ENCODE results near the gene CACNA1F. TPM values are rescaled to one million over a fixed set of nuclear protein-coding genes. Genes with fewer than 3 reads are reported as not detected.

CACNA1F gene
- total and polyA plus RNA-seq, 9 donors, result 0.01 to 0.09 (median 0.04) TPM; not detected in 4

DNA sequence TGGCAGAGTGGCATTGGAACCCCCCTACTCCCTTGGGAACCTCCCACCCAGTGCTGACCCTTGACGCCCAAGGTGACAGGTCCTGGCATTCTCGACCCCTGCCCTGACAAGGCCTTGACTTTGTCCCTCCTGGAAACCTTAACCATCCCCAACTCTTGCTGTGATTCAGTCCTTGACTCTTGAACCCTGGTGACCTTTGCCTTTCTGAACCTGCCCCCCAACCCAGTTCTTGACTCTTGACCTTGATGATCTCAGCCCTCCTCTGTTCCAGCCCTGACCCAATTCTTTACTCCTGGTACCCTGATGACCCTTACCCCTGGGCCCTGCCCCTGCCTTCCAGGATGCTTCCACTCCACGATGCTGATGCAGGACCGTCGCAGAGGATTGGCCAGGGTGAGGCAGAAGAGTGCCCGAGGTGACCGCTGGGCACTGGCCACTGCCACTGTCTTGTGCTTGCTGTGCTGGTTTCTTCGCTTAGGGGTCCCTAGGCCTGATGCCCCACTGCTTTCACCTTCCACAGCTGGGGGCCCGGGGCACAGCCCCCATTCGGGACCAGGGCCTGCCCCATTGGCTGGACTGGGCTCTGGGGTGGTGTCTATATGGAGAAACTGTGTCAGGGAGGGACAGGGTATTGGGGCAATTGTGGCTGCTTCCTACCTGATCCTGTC is 1.7 kb downstream of the CACNA1F start:
- DNase-seq, result no peak
- no peak overlapping the region for H3K27ac ChIP-seq (ENCODE audit: low read length)
- no peaks in the 10 kb centered on the region for H3K9me3 ChIP-seq (replicated peaks; ENCODE audit: control insufficient read depth, low read depth, low read length)
- peaks cover 7% of the 10 kb centered on the region for H3K4me1 ChIP-seq (ENCODE audit: control insufficient read depth, insufficient read depth, low read length)
- WGBS (ENCODE audit: insufficient coverage), result 81% methylated on average over 10 of the region's 10 CpGs
- peaks cover 11% of the 10 kb centered on the region for H3K27me3 ChIP-seq (ENCODE audit: control insufficient read depth, insufficient read depth, low read length)
- H3K4me3 ChIP-seq (ENCODE audit: low read length), result no peak overlapping the region
- H3K36me3 ChIP-seq (ENCODE audit: control insufficient read depth, insufficient read depth, low read length), result no peaks in the 10 kb centered on the region

DNA sequence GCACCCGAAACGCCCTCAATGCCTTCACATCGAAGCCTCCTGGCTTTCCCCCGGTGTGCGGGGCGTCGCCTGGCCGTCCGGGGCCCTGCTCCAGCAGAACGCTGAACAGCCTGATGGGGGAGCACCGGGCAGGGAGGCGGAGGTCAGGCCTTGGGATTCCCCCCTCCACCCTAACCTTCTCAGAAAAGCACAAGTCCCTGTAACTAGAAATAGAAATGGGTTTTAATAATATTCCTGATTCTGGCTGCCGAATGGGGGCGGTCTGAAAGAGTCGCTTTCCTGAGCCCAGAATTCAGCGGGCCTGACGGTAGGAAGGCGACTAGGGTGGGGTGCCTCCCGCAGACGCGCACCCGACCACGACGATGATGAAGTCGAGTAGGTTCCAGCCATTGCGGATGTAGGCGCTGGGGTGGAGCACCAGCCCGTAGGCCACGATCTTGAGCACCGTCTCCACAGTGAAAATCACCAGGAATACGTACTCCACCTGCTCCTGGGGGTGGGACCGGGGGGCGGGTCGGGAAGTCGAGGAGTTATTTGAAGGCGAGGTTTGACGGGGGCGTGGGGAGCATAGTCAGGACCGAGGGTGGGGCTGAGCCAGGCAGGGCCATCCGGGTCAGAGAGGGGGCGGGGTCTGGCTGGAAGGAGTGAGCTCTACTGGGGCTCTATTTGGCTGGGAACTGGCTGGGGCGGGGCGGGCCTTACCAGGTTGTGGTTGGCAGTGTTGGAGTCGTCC is 2.5 kb downstream of the CACNA1F start:
- Histone ChIP-seq H3K9me3 (replicated peaks; ENCODE audit: control insufficient read depth, low read depth, low read length) (no peaks in the 10 kb centered on the region), H3K36me3 (ENCODE audit: control insufficient read depth, insufficient read depth, low read length) (no peaks in the 10 kb centered on the region), H3K27ac (ENCODE audit: low read length) (no peak overlapping the region), H3K4me1 (ENCODE audit: control insufficient read depth, insufficient read depth, low read length) (peaks cover 5% of the 10 kb centered on the region), H3K4me3 (ENCODE audit: low read length) (peak overlapping the region; percentile 9), H3K27me3 (ENCODE audit: control insufficient read depth, insufficient read depth, low read length) (peaks cover 13% of the 10 kb centered on the region)
- no peak for DNase-seq
- 47% methylated on average over 40 of the region's 44 CpGs for WGBS (ENCODE audit: insufficient coverage)

DNA sequence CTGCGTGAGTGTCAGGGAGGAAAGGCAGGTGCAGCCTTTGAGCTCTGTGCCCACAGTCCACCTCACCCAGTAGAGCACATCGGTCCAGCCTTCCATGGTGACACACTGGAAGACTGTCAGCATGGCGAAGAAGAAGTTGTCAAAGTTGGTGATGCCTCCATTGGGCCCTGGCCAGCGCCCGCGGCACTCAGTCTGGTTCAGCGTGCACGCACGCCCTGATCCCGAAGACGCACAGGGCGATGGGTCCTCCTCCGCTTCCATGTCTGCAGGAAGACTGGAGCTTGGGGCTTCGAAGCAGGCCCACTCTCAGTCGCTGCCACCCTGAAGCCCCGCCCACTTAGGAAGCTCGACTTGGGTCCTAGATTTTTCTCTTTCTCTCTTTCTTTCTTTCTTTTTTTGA is 5.0 kb downstream of the CACNA1F start:
- Histone ChIP-seq H3K9me3 (replicated peaks; ENCODE audit: control insufficient read depth, low read depth, low read length) (no peaks in the 10 kb centered on the region), H3K36me3 (ENCODE audit: control insufficient read depth, insufficient read depth, low read length) (no peaks in the 10 kb centered on the region), H3K4me1 (ENCODE audit: control insufficient read depth, insufficient read depth, low read length) (peaks cover 5% of the 10 kb centered on the region), H3K27me3 (ENCODE audit: control insufficient read depth, insufficient read depth, low read length) (peaks cover 13% of the 10 kb centered on the region), H3K27ac (ENCODE audit: low read length) (no peak overlapping the region), H3K4me3 (ENCODE audit: low read length) (no peak overlapping the region)
- 81% methylated on average over 17 of the region's 17 CpGs for WGBS (ENCODE audit: insufficient coverage)
- DNase-seq, result no peak

GRCh38 chrX:49227726-49228125 is 5.4 kb downstream of the CACNA1F start:
- DNase-seq, result no peak
- no peak overlapping the region for H3K4me3 ChIP-seq (ENCODE audit: low read length)
- H3K27me3 ChIP-seq (ENCODE audit: control insufficient read depth, insufficient read depth, low read length), result peaks cover 13% of the 10 kb centered on the region
- H3K36me3 ChIP-seq (ENCODE audit: control insufficient read depth, insufficient read depth, low read length), result no peaks in the 10 kb centered on the region
- H3K27ac ChIP-seq (ENCODE audit: low read length), result no peak overlapping the region
- H3K4me1 ChIP-seq (ENCODE audit: control insufficient read depth, insufficient read depth, low read length), result peaks cover 5% of the 10 kb centered on the region
- H3K9me3 ChIP-seq (replicated peaks; ENCODE audit: control insufficient read depth, low read depth, low read length), result no peaks in the 10 kb centered on the region
- no CpG with 5 or more reads among the region's 2 CpGs for WGBS (ENCODE audit: insufficient coverage)

GRCh38 chrX:49226946-49227345 is 6.2 kb downstream of the CACNA1F start:
- Histone ChIP-seq H3K27ac (ENCODE audit: low read length) (no peak overlapping the region), H3K4me1 (ENCODE audit: control insufficient read depth, insufficient read depth, low read length) (peaks cover 5% of the 10 kb centered on the region), H3K9me3 (replicated peaks; ENCODE audit: control insufficient read depth, low read depth, low read length) (no peaks in the 10 kb centered on the region), H3K36me3 (ENCODE audit: control insufficient read depth, insufficient read depth, low read length) (no peaks in the 10 kb centered on the region), H3K4me3 (ENCODE audit: low read length) (no peak overlapping the region), H3K27me3 (ENCODE audit: control insufficient read depth, insufficient read depth, low read length) (peaks cover 13% of the 10 kb centered on the region)
- DNase-seq, result no peak
- 87% methylated on average over 3 of the region's 9 CpGs for WGBS (ENCODE audit: insufficient coverage)

GRCh38 chrX:49225858-49226257 is 7.3 kb downstream of the CACNA1F start:
- peaks cover 13% of the 10 kb centered on the region for H3K27me3 ChIP-seq (ENCODE audit: control insufficient read depth, insufficient read depth, low read length)
- no peak for DNase-seq
- H3K4me1 ChIP-seq (ENCODE audit: control insufficient read depth, insufficient read depth, low read length), result peaks cover 5% of the 10 kb centered on the region
- no peak overlapping the region for H3K4me3 ChIP-seq (ENCODE audit: low read length)
- H3K36me3 ChIP-seq (ENCODE audit: control insufficient read depth, insufficient read depth, low read length), result no peaks in the 10 kb centered on the region
- H3K9me3 ChIP-seq (replicated peaks; ENCODE audit: control insufficient read depth, low read depth, low read length), result no peaks in the 10 kb centered on the region
- no peak overlapping the region for H3K27ac ChIP-seq (ENCODE audit: low read length)
- WGBS (ENCODE audit: insufficient coverage), result 77% methylated on average over 14 of the region's 14 CpGs

DNA sequence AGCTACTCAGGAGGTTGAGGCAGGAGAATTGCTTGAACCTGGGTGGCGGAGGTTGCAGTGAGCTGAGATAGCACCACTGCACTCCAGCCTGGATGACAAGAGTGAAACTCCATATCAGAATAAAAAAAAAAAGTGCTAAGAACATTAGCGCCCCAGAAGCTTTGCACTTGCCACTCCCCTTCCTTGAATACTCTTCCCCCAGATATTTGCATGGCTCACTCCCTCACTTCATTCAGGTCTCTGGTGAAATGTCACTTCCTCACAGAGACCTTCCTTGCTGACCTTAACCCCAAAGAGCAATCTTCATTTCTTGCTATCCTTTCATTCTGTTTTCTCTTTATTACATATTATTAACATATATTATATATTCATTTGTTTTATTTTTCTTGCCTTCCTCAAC is 11.3 kb downstream of the CACNA1F start:
- no peaks in the 10 kb centered on the region for H3K9me3 ChIP-seq (replicated peaks; ENCODE audit: control insufficient read depth, low read depth, low read length)
- no peaks in the 10 kb centered on the region for H3K36me3 ChIP-seq (ENCODE audit: control insufficient read depth, insufficient read depth, low read length)
- H3K4me3 ChIP-seq (ENCODE audit: low read length), result no peak overlapping the region
- H3K27me3 ChIP-seq (ENCODE audit: control insufficient read depth, insufficient read depth, low read length), result peaks cover 7% of the 10 kb centered on the region
- no peak overlapping the region for H3K27ac ChIP-seq (ENCODE audit: low read length)
- no peaks in the 10 kb centered on the region for H3K4me1 ChIP-seq (ENCODE audit: control insufficient read depth, insufficient read depth, low read length)
- no peak for DNase-seq
- 100% methylated on average over 1 of the region's 2 CpGs for WGBS (ENCODE audit: insufficient coverage)

DNA sequence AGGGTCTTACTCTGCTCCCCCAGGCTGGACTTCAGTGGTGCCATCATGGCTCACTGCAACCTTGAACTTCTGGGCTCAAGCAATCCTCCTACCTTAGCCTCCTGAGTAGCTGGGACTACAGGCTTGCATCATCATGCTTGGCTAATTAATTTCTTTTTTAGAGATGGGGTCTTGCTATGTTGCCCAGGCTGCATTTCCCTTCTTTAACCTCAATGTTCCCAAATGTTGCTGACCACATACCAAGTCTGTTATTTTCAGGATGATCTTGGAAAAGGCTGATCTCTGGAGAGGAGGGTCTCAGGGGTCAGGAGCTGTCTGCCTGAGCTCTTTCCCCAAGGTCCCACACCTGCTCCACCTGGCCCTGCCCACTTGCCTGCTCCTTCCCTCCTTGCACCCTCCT is 13.0 kb downstream of the CACNA1F start:
- Histone ChIP-seq H3K27me3 (ENCODE audit: control insufficient read depth, insufficient read depth, low read length) (peaks cover 5% of the 10 kb centered on the region), H3K27ac (ENCODE audit: low read length) (no peak overlapping the region), H3K4me3 (ENCODE audit: low read length) (no peak overlapping the region), H3K9me3 (replicated peaks; ENCODE audit: control insufficient read depth, low read depth, low read length) (no peaks in the 10 kb centered on the region), H3K36me3 (ENCODE audit: control insufficient read depth, insufficient read depth, low read length) (no peaks in the 10 kb centered on the region), H3K4me1 (ENCODE audit: control insufficient read depth, insufficient read depth, low read length) (no peaks in the 10 kb centered on the region)
- no peak for DNase-seq

DNA sequence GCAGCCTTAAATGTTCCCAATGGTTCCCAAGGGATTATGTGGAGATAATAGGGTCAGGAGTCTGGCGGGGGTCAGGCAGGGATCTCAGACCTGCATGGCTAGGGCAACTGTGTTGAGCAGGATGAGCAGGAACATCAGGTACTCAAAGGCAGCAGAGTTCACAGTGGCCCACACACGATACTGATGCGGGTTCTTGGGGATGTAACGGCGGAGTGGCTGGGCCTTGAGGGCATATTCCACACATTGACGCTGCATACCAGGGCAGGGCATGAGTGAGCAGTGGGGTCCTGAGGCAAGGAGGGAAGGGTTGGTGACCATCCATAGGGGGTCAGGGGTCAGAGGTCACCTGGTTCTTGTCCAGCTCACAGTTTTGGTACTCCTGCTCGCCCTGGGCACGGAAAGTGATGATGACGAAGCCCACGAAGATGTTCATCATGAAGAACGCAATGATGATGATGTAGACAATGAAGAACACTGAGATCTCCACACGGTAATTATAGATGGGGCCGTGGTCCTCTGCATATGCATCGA is 18.1 kb downstream of the CACNA1F start:
- no peak for DNase-seq
- Histone ChIP-seq H3K9me3 (replicated peaks; ENCODE audit: control insufficient read depth, low read depth, low read length) (no peaks in the 10 kb centered on the region), H3K27me3 (ENCODE audit: control insufficient read depth, insufficient read depth, low read length) (peaks cover 9% of the 10 kb centered on the region), H3K4me1 (ENCODE audit: control insufficient read depth, insufficient read depth, low read length) (no peaks in the 10 kb centered on the region), H3K4me3 (ENCODE audit: low read length) (no peak overlapping the region), H3K27ac (ENCODE audit: low read length) (no peak overlapping the region), H3K36me3 (ENCODE audit: control insufficient read depth, insufficient read depth, low read length) (no peaks in the 10 kb centered on the region)
- 72% methylated on average over 13 of the region's 14 CpGs for WGBS (ENCODE audit: insufficient coverage)

- no peak for DNase-seq
- H3K4me1 ChIP-seq (ENCODE audit: control insufficient read depth, insufficient read depth, low read length), result no peaks in the 10 kb centered on the region
- 67% methylated on average over 1 of the region's 2 CpGs for WGBS (ENCODE audit: insufficient coverage)
- no peaks in the 10 kb centered on the region for H3K36me3 ChIP-seq (ENCODE audit: control insufficient read depth, insufficient read depth, low read length)
- H3K27me3 ChIP-seq (ENCODE audit: control insufficient read depth, insufficient read depth, low read length), result peaks cover 15% of the 10 kb centered on the region
- H3K4me3 ChIP-seq (ENCODE audit: low read length), result no peak overlapping the region
- H3K9me3 ChIP-seq (replicated peaks; ENCODE audit: control insufficient read depth, low read depth, low read length), result no peaks in the 10 kb centered on the region
- H3K27ac ChIP-seq (ENCODE audit: low read length), result no peak overlapping the region
Measured at GRCh38 chrX:49214416-49214815, 18.7 kb downstream of the CACNA1F start.

Data from muscle of leg (tissue), 11 donors.